Activated CD4-positive, alpha-beta T cell treated with anti-CD3 and anti-CD28 coated beads for 36 hours (primary cell): ENCODE measurements around the gene CDK14. TPM values are rescaled to one million over a fixed set of nuclear protein-coding genes. Genes with fewer than 3 reads are reported as not detected.

Experiments
- ATAC-seq: fragments of 200-7000 bp; cut with Tn5 transposase; one replicate; pipeline ENCODE4 v1.10.0; 2021; ENCODE audit warnings: mild to moderate bottlenecking, moderate library complexity
- CTCF ChIA-PET: fragments of 350-600 bp; sonication (Branson Sonifier 250); formaldehyde crosslinking; loops from one replicate; lab custom pipeline; 2021; ENCODE audit warnings: antibody characterized with exemption; lab: Charles Lee
- POLR2A ChIA-PET: fragments of 350-600 bp; sonication (Branson Sonifier 250); formaldehyde crosslinking; loops from one replicate; lab custom pipeline; 2021; ENCODE audit warnings: antibody characterized with exemption, inconsistent platforms; lab: Charles Lee
- DNase-seq: peaks from one replicate; pipeline ENCODE4 v3.0.0-alpha.2; 2020
- H3K27ac Mint-ChIP-seq: one replicate; pipeline ENCODE4 v1.8.0; 2021; ENCODE audit warnings: mixed read lengths
- H3K27me3 Mint-ChIP-seq: one replicate; pipeline ENCODE4 v1.8.0; 2021; ENCODE audit warnings: mixed read lengths
- H3K36me3 Mint-ChIP-seq: one replicate; pipeline ENCODE4 v1.8.0; 2021; ENCODE audit warnings: low read depth, mixed read lengths
- H3K4me1 Mint-ChIP-seq: one replicate; pipeline ENCODE4 v1.8.0; 2021; ENCODE audit warnings: mixed read lengths
- H3K4me3 Mint-ChIP-seq: one replicate; pipeline ENCODE4 v1.8.0; 2021; ENCODE audit warnings: mild to moderate bottlenecking, moderate library complexity, mixed read lengths
- H3K9me3 Mint-ChIP-seq: one replicate; pipeline ENCODE4 v1.8.0; 2021; ENCODE audit warnings: low read depth, mixed read lengths
- intact Hi-C, 2 experiments: fragments of 100-400 bp; cut with DNase I in 1 of 2; cut with micrococcal nuclease in 1 of 2; formaldehyde crosslinking; loops; one replicate each; pipeline versions ENCODE4 v1.14.2 to v1.15.1; 2022 to 2024; cut with DNase I, micrococcal nuclease
- total RNA-seq, 2 experiments: library from RNA; stranded (reverse); gene quantifications; one replicate each; pipeline ENCODE4 v1.2.3, GENCODE V29; 2021

CDK14 gene
- total RNA-seq, 2 experiments from 2014 or later = 0.80 to 0.84 TPM

DNA sequence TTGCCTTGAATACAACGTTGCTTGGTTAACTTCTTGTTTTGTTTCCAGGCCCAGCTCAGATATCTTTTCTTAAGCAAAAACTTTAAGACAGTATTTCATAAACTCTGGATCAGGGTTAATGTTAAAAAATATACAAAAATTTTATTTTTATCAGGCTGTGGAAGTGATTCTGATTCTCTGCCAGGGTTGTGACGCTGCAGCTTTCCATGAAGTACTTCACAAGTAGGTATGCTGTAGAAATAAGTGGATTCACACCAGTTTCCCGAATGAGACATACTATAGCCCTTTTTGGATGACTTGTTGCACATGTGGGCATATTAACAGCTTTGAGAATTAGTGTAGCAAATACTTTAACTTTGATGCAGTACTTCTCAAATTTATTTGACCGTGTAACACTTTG lies 70.1 kb downstream of the CDK14 start:
- Mint-ChIP-seq H3K4me3 (no peak overlapping the region), H3K4me1 (no peaks in the 10 kb centered on the region), H3K27me3 (no peaks in the 10 kb centered on the region), H3K36me3 (no peaks in the 10 kb centered on the region), H3K27ac (no peak overlapping the region), H3K9me3 (no peaks in the 10 kb centered on the region)
- ATAC-seq (no peak), DNase-seq (no peak)
- ChIA-PET POLR2A (no interaction called here), CTCF (no interaction called here)
- intact Hi-C loops = no loop called here

DNA sequence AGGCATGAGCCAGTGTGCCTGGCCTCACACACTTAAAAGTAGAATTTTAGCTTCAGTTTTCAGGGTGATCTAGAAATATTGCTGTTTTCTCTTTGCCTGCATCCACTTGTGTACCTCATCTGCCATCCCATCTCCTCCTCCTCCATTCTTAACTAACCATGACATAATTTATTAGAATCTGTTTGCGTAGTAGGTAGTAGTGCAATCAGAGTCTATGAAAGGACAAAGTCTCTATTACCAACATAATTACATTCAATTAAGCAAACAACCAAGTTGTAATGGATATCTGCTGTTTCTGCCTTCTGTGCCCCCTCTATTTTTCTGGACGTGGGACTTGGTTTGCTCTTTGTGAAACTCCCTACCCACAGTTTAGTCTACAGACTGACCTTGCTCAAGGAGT lies 72.9 kb downstream of the CDK14 start:
- CTCF ChIA-PET = no interaction called here
- POLR2A ChIA-PET = no interaction called here
- Mint-ChIP-seq H3K27me3 (no peaks in the 10 kb centered on the region), H3K36me3 (no peaks in the 10 kb centered on the region), H3K27ac (no peak overlapping the region), H3K4me1 (no peaks in the 10 kb centered on the region), H3K4me3 (no peak overlapping the region), H3K9me3 (no peaks in the 10 kb centered on the region)
- no peak for ATAC-seq
- intact Hi-C loops = no loop called here
- DNase-seq = no peak

DNA sequence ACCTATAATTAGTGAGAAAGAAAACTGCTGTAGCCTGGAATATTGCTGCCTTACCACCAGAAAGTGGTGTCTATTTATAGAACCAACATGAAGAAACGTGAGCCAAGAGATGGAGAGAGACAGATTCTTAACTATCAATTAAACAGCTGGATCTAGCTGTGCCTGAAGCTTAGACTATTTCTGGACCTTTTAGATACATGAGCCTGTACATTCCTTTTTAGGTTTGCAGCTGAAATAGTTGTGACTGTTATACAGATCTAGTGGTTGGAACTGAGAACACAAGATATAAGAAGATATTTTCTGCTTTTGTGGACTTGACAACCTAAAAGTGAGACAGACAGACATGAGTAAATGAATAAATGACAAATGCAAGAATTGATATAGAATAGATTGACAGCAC lies 73.4 kb downstream of the CDK14 start:
- ChIA-PET CTCF (no interaction called here), POLR2A (no interaction called here)
- no peak overlapping the region for H3K27ac Mint-ChIP-seq
- no peak overlapping the region for H3K4me3 Mint-ChIP-seq
- intact Hi-C loops = no loop called here
- H3K27me3 Mint-ChIP-seq = no peaks in the 10 kb centered on the region
- H3K36me3 Mint-ChIP-seq = no peaks in the 10 kb centered on the region
- ATAC-seq (no peak), DNase-seq (no peak)
- no peaks in the 10 kb centered on the region for H3K9me3 Mint-ChIP-seq
- no peaks in the 10 kb centered on the region for H3K4me1 Mint-ChIP-seq

DNA sequence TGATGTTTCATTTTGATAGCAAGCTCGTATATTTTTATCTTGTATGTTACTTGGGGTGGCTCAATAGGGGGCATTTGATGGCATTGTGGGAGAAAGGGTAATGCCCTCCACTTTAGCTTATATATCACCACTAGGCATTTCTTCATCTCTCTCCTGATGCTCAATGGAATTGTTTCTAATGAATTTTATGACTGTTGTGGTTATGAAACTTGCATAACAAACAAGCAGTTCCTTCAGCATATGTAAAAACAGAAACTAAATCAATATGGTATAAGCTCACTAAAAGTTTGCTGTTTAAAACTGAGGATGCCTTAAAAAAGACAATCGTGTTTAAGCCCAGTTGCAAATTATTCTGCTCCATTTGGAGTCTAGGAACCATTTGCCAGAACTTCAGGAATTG lies 75.5 kb downstream of the CDK14 start:
- H3K27me3 Mint-ChIP-seq = peaks cover 3% of the 10 kb centered on the region
- no peak overlapping the region for H3K27ac Mint-ChIP-seq
- H3K9me3 Mint-ChIP-seq = no peaks in the 10 kb centered on the region
- ChIA-PET POLR2A (no interaction called here), CTCF (no interaction called here)
- no peaks in the 10 kb centered on the region for H3K36me3 Mint-ChIP-seq
- ATAC-seq = no peak
- H3K4me1 Mint-ChIP-seq = no peaks in the 10 kb centered on the region
- H3K4me3 Mint-ChIP-seq = no peak overlapping the region
- DNase-seq = no peak
- intact Hi-C loops = no loop called here

DNA sequence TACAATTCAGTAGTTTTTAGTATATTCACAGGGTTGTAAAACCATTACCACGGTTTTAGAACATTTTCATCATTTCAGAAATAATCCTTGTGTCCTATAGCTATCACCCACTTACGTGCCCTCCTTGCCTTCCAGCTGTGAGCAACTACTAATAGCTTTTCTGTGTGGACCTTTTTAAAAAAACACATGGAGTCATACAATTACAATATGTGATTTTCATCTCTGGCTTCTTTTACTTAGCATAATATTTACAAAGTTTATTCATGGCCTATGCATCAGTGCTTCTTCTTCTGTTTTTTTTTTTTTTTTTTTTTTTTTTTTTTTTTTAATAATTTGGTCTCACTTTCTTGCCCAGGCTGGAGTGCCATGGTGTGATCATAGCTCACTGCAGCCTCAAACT lies 76.1 kb downstream of the CDK14 start:
- Mint-ChIP-seq H3K4me1 (no peaks in the 10 kb centered on the region), H3K9me3 (no peaks in the 10 kb centered on the region), H3K27me3 (peaks cover 3% of the 10 kb centered on the region), H3K4me3 (no peak overlapping the region), H3K36me3 (no peaks in the 10 kb centered on the region), H3K27ac (no peak overlapping the region)
- no peak for ATAC-seq
- ChIA-PET POLR2A (no interaction called here), CTCF (interaction anchor here (0.6 kb wide), 1 partner anchor 1752 kb away, joined by 3 read pairs; no protein-coding TSS in a partner anchor)
- no peak for DNase-seq
- intact Hi-C loops = no loop called here

DNA sequence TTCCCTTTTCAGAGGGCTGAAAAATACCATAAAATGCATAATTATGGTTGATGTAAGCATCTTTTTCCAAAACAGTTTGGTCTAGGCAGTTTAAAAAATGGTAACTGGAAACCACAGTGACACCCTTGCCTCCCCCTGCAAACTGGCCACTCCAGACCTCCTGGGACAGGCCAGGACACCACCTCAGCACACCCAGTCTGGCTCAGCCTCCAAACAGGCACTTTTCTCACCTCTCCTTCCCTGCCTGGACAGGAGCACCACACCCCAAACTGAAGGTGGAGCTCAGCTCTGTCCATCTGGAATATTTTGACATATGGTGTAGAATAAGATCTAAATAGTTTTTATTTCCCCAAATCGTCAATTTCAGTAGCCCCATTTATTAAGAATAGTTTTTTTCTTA lies 78.5 kb downstream of the CDK14 start:
- H3K27ac Mint-ChIP-seq = no peak overlapping the region
- ChIA-PET POLR2A (no interaction called here), CTCF (interaction anchor here (0.6 to 0.7 kb wide), 3 partner anchors 388 to 1194 kb away, joined by 3 to 4 read pairs (median 3); no protein-coding TSS in a partner anchor)
- no peaks in the 10 kb centered on the region for H3K4me1 Mint-ChIP-seq
- H3K9me3 Mint-ChIP-seq = no peaks in the 10 kb centered on the region
- no peak for ATAC-seq
- H3K4me3 Mint-ChIP-seq = no peak overlapping the region
- H3K27me3 Mint-ChIP-seq = peaks cover 3% of the 10 kb centered on the region
- DNase-seq = no peak
- intact Hi-C loops = no loop called here
- H3K36me3 Mint-ChIP-seq = no peaks in the 10 kb centered on the region

DNA sequence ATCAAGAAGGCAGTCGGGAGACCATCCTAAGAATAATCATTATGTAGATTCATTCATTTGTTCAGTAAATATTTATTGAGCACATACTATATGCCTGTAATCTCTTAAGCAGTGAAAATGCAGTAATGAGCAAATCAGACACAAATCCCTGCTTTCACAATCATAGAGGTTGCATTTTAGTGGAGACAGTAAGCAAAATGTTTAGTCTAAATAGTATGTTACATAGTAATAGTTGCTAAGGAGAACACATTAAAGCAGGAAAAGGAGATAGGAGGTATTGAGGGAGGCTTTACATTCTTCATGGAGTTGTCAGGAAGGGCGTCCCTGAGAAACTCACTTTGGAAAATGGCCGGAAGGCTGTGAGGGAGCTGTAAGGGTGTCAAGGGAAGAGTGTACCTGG lies 79.9 kb downstream of the CDK14 start:
- ChIA-PET CTCF (no interaction called here), POLR2A (no interaction called here)
- H3K4me1 Mint-ChIP-seq = no peaks in the 10 kb centered on the region
- H3K9me3 Mint-ChIP-seq = no peaks in the 10 kb centered on the region
- no peak overlapping the region for H3K4me3 Mint-ChIP-seq
- no peak overlapping the region for H3K27ac Mint-ChIP-seq
- H3K36me3 Mint-ChIP-seq = no peaks in the 10 kb centered on the region
- intact Hi-C loops = no loop called here
- H3K27me3 Mint-ChIP-seq = peaks cover 3% of the 10 kb centered on the region
- DNase-seq (no peak), ATAC-seq (no peak)

DNA sequence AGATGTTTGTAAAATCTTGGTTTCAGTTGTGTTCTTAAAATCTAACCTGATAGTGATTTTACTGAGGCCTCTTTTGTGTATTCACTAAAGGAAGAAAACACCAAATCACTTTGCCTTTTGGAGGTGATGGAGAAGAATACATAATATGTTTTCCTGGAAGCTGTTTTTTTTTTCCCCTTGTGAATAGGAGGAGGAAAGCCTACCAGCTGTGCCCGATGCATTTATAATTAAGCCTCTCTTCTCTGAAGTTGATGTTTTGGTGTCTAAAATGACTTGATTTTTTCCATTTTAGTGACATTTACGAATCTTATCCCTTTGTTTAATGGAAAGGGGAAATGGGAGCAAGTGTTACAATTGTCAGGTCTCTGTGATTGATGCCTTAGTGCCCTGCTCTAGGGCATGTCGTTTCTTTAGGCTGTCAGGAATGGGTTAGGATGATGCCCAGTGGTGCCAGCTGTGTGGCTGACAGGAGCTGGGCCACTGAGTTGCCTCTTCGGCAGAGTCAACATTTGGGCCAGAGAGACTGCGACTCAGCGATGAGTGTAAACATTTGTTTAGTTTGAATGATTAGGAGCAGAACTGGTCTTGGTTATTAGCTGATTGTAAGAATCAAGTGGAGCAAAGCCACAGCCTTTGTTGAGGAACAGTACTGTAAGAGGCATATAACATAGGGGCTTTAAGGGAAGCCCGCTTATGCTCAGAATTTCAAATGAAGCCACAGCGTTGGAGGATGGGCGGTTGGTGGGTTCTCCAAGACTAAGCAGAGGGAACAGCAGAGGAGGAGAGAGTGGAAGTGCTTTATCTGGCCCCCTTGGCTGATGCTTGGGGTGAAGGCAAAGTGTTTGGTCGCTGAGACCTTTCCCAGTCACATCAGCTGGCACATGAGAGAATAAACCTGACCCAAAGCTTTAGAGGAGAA lies 81.6 kb downstream of the CDK14 start:
- H3K4me3 Mint-ChIP-seq = no peak overlapping the region
- H3K4me1 Mint-ChIP-seq = no peaks in the 10 kb centered on the region
- peaks cover 3% of the 10 kb centered on the region for H3K27me3 Mint-ChIP-seq
- ChIA-PET POLR2A (no interaction called here), CTCF (no interaction called here)
- H3K27ac Mint-ChIP-seq = no peak overlapping the region
- ATAC-seq (no peak), DNase-seq (no peak)
- no peaks in the 10 kb centered on the region for H3K36me3 Mint-ChIP-seq
- no peaks in the 10 kb centered on the region for H3K9me3 Mint-ChIP-seq
- intact Hi-C loops = no loop called here

DNA sequence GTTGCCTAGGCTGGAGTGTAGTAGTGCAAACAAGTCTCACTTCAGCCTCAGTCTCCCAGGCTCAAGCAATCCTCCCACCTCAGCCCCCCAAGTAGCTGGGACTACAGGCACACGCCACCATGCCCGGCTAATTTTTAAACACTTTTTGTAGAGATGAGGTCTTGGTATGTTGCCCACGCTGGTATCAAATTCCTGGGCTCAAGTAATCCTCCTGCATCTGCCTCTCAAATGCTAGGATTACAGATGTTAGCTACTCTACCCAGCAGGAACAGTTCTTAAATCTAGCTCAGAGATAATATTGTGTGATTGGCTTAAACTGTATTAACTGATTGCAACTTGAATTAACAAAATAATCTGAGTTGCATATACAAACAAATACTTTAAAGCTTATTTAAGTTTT lies 82.9 kb downstream of the CDK14 start:
- H3K9me3 Mint-ChIP-seq = no peaks in the 10 kb centered on the region
- H3K4me1 Mint-ChIP-seq = no peaks in the 10 kb centered on the region
- CTCF ChIA-PET = no interaction called here
- POLR2A ChIA-PET = no interaction called here
- no peak for ATAC-seq
- no peak for DNase-seq
- H3K27me3 Mint-ChIP-seq = peaks cover 3% of the 10 kb centered on the region
- no peak overlapping the region for H3K4me3 Mint-ChIP-seq
- no peaks in the 10 kb centered on the region for H3K36me3 Mint-ChIP-seq
- H3K27ac Mint-ChIP-seq = no peak overlapping the region
- intact Hi-C loops = no loop called here

DNA sequence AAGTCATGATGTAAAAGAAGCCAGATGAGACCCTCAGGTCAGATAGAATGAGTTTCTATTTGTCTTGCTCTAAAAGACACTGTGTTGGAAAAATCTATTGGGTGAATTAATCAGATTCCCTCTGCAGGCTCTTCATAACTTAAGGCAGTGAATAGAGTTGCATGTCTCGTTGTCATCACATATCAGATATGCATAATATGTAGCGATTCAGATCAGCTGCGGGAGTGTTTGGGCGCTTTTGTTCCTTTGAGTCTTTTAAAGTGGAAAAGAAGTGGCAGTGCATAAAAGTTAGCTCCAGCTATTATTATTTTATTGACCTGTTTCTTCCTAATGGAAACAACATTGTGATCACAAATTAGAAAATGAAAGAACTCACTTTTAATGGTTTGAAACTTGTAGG lies 84.4 kb downstream of the CDK14 start:
- ChIA-PET POLR2A (no interaction called here), CTCF (no interaction called here)
- DNase-seq (no peak), ATAC-seq (no peak)
- intact Hi-C loops = no loop called here
- Mint-ChIP-seq H3K4me1 (no peaks in the 10 kb centered on the region), H3K27ac (no peak overlapping the region), H3K4me3 (no peak overlapping the region), H3K9me3 (no peaks in the 10 kb centered on the region), H3K36me3 (no peaks in the 10 kb centered on the region), H3K27me3 (peaks cover 3% of the 10 kb centered on the region)

DNA sequence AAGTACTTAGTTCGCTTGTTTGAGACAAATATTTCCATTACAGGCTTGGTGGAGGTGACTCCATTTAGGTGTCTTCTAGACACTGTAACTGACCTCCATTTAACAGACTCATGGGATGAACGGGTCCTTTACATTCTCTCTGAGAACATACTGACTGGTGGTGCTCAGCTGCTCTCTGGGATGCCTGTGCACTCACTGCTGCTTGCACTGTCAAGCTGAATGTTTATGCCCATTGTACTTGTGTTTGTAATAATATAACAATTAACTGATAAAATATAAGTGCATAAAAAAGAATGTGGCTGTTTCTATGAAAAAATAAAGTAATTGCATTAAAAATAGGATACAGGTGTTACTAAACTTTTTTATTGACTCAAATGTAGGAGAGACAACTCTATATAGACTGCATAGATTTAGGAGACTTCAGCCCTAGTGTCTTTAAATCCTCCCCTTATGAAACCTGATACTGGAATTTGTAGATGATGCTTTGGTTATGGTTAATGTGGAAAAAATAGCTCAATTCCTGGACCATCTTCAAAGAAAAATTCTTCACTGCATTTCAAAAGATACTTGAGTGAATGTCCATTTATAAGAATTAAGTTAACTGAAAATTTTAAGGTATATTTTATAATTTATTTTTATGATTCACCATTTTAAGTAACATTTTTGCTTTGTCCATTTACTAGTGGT lies 85.4 kb downstream of the CDK14 start:
- no peak overlapping the region for H3K27ac Mint-ChIP-seq
- DNase-seq (no peak), ATAC-seq (no peak)
- H3K4me1 Mint-ChIP-seq = no peaks in the 10 kb centered on the region
- intact Hi-C loops = no loop called here
- H3K36me3 Mint-ChIP-seq = no peaks in the 10 kb centered on the region
- ChIA-PET POLR2A (no interaction called here), CTCF (no interaction called here)
- no peak overlapping the region for H3K4me3 Mint-ChIP-seq
- no peaks in the 10 kb centered on the region for H3K9me3 Mint-ChIP-seq
- H3K27me3 Mint-ChIP-seq = no peaks in the 10 kb centered on the region

DNA sequence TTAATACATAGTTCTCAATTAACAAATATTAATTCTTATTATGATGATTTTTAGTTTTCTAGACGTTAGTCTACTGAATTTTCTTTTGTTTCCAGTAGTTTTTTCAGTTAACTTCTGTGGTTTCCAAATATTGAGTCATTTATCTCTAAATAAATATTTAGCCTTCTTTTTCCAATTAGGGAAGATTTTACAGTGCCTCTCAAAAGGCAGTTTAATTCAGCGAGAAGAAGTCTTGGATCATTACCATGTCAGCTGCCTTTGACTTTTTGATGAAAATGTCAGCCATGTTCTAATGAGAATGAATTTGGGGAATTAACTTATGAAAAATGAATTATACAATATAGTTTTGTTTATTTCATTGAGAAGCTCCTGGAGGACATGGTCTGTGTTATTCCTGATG lies 90.0 kb downstream of the CDK14 start:
- CTCF ChIA-PET = no interaction called here
- no peaks in the 10 kb centered on the region for H3K9me3 Mint-ChIP-seq
- no peak overlapping the region for H3K4me3 Mint-ChIP-seq
- H3K27ac Mint-ChIP-seq = no peak overlapping the region
- no peaks in the 10 kb centered on the region for H3K4me1 Mint-ChIP-seq
- intact Hi-C loops = no loop called here
- no peak for DNase-seq
- H3K27me3 Mint-ChIP-seq = no peaks in the 10 kb centered on the region
- H3K36me3 Mint-ChIP-seq = no peaks in the 10 kb centered on the region
- ATAC-seq = no peak
- POLR2A ChIA-PET = no interaction called here
